Suprapubic skin (tissue), 3 donors: Measurements from ENCODE around the gene ATXN7L1.

Experiments
- POLR2AphosphoS5 ChIP-seq, 3 donors: sonication (generic); formaldehyde crosslinking; IDR thresholded peaks; one replicate each; pipeline ENCODE4 v1.6.1; 2017; ENCODE audit warnings: antibody characterized with exemption in 3 of 3
- TF ChIP-seq, protein P1 (sequence below), 2 donors: fragments of 200-600 bp in 1 of 2; fragments of 450-650 bp in 1 of 2; sonication (generic) in 1 of 2; IDR thresholded peaks; one replicate each; pipeline ENCODE4 v1.5.1; 2016 to 2019; ENCODE audit warnings: antibody characterized with exemption in 2 of 2, mild to moderate bottlenecking in 1 of 2, moderate library complexity in 1 of 2

DNA sequence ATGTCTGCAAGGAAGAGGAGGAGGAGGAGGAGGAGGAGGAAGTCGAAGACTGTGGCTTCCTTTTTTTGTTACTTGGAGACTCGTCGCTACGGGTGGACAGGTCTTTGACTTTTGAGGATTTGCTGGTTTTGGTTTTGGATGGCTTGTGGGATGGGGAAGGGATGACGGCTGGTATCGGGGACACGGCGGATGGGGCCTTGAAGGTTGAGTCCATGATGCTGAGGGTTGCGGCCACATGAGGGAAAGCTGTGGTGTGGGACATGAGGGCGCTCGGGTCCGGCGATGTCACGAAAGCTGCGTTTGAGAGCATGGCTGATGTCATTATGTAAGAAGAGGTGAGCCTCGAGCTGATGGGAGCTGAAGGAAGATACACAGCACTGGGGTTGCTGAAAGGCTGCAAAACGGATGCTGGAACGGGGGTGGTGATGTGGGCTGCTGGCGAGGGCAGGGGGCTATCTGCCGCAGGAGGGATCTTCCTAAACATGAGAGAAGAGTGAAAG is 262.0 kb downstream of the ATXN7L1 start:
- TF ChIP-seq POLR2AphosphoS5 (IDR thresholded peaks at IDR 0.05): no peak
- TF ChIP-seq, protein P1, sequence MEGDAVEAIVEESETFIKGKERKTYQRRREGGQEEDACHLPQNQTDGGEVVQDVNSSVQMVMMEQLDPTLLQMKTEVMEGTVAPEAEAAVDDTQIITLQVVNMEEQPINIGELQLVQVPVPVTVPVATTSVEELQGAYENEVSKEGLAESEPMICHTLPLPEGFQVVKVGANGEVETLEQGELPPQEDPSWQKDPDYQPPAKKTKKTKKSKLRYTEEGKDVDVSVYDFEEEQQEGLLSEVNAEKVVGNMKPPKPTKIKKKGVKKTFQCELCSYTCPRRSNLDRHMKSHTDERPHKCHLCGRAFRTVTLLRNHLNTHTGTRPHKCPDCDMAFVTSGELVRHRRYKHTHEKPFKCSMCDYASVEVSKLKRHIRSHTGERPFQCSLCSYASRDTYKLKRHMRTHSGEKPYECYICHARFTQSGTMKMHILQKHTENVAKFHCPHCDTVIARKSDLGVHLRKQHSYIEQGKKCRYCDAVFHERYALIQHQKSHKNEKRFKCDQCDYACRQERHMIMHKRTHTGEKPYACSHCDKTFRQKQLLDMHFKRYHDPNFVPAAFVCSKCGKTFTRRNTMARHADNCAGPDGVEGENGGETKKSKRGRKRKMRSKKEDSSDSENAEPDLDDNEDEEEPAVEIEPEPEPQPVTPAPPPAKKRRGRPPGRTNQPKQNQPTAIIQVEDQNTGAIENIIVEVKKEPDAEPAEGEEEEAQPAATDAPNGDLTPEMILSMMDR (IDR thresholded peaks at IDR 0.05): no peak
